Right lobe of liver (tissue), 6 donors: Measurements from ENCODE around the gene HSPA5. TPM values are rescaled to one million over a fixed set of nuclear protein-coding genes. Genes with fewer than 3 reads are reported as not detected.
A peak's percentile ranks its signal among the peaks of the same experiment; 100 is the strongest.

Experiments used
- ATAC-seq, 4 donors: fragments of 200-7000 bp; cut with Tn5 transposase; one replicate each; pipeline ENCODE4 v1.9.1; 2020; ENCODE audit warnings: mild to moderate bottlenecking in 4 of 4, moderate library complexity in 4 of 4
- DNase-seq, 3 donors: peaks; one replicate each; pipeline ENCODE4 v3.0.0-alpha.2; 2020
- H3K27ac ChIP-seq, 3 donors: fragments of 200-600 bp; one replicate each; pipeline ENCODE4 v1.8.0; 2022
- H3K27me3 ChIP-seq, 2 donors: fragments of 200-600 bp; one replicate each; pipeline ENCODE4 v1.8.0; 2022
- H3K36me3 ChIP-seq, 4 donors: fragments of 200-600 bp; sonication (generic) in 1 of 4; one replicate each; pipeline versions ENCODE4 v1.5.1 to v1.8.0; 2017 to 2022; ENCODE audit warnings: control low read depth in 1 of 4
- H3K4me1 ChIP-seq, 4 donors: fragments of 200-600 bp; sonication (generic) in 1 of 4; one replicate each; pipeline versions ENCODE4 v1.5.1 to v1.8.0; 2017 to 2022; ENCODE audit warnings: control low read depth in 1 of 4
- H3K4me3 ChIP-seq, 3 donors: fragments of 200-600 bp; one replicate each; pipeline ENCODE4 v1.8.0; 2022
- H3K9me3 ChIP-seq, 4 donors: fragments of 200-600 bp; sonication (generic) in 1 of 4; one replicate each; pipeline versions ENCODE4 v1.5.1 to v1.8.0; 2017 to 2022; ENCODE audit warnings: control low read depth in 1 of 4
- CTCF ChIP-seq, 4 donors: fragments of 200-600 bp in 3 of 4; fragments of 450-650 bp in 1 of 4; IDR thresholded peaks; one replicate each; pipeline versions ENCODE4 v1.5.1 to v1.8.0; 2016 to 2022; ENCODE audit warnings: antibody characterized with exemption in 4 of 4, mild to moderate bottlenecking in 2 of 4
- POLR2A ChIP-seq: fragments of 450-650 bp; IDR thresholded peaks from one replicate; pipeline ENCODE4 v1.6.1; 2017; ENCODE audit warnings: antibody characterized with exemption, mild to moderate bottlenecking
- WGBS: methylation state at CpG from one replicate; pipeline ENCODE4 v1.1.6; 2018; ENCODE audit warnings: low coverage, low lambda C conversion rate; ENCODE audit not compliant: insufficient coverage; ENCODE audit errors: missing lambda C conversion rate; 5-methylcytosine and 5-hydroxymethylcytosine counted together
- intact Hi-C, 2 donors: fragments of 100-400 bp; cut with DNase I; formaldehyde crosslinking; loops; one replicate each; pipeline versions ENCODE4 v1.11.2 to v1.14.1; 2022
- total RNA-seq, 6 experiments: library from RNA; depleted of rRNA in 2 of 6; stranded (reverse); fragments of >200 nt in 2 of 6; fragmentation: NEBNext Ultra II Directional in 3 of 6; extraction: Animal tissue kit (Norgen Biotek cat#: 25700) in 3 of 6; gene quantifications; one replicate each; pipeline versions ENCODE4 v1.1.0 to v1.2.4, GENCODE V29; 2016 to 2023
- donor health status: DM: no; HTN: yes; CAD: no.
- donor health status: DM: no; HTN: no; CAD: no.
- donor health status: DM: no; HTN: no; CAD: no.
- donor health status: DM: no; HTN: yes; CAD: no.
- donor health status: DM: no; HTN: yes; CAD: no.

Gene HSPA5
- total RNA-seq, 6 experiments from 2014 or later, result 240 to 359 (median 259) TPM

- Histone ChIP-seq H3K36me3 (peaks cover 0 to 35% (median 7%) of the 10 kb centered on the region in 4 donors), H3K9me3 (no peaks in the 10 kb centered on the region), H3K27ac (no peak overlapping the region), H3K27me3 (no peaks in the 10 kb centered on the region), H3K4me3 (no peak overlapping the region), H3K4me1 (peaks cover 0 to 8% (median 0%) of the 10 kb centered on the region in 4 donors)
- intact Hi-C loops, result no loop called here
- WGBS, result 100% methylated on average over 3 of the region's 3 CpGs
- no peak for TF ChIP-seq POLR2A
- TF ChIP-seq CTCF (IDR thresholded peaks at IDR 0.05), result no peak
- ATAC-seq (no peak), DNase-seq (no peak)
Observed at GRCh38 chr9:125218621-125219020, 22.5 kb downstream of the HSPA5 start.

GRCh38 chr9:125214186-125214585, 27.0 kb downstream of the HSPA5 start:
- WGBS, result 43% methylated on average over 3 of the region's 5 CpGs
- H3K4me3 ChIP-seq, result no peak overlapping the region
- no peaks in the 10 kb centered on the region for H3K9me3 ChIP-seq
- no peaks in the 10 kb centered on the region for H3K27me3 ChIP-seq
- no peak for TF ChIP-seq POLR2A
- no peak for TF ChIP-seq CTCF (IDR thresholded peaks at IDR 0.05)
- DNase-seq (no peak), ATAC-seq (peak in 2 of 4 donors; percentile 35 to 74)
- no peak overlapping the region for H3K27ac ChIP-seq
- H3K4me1 ChIP-seq, result peaks cover 0 to 13% (median 0%) of the 10 kb centered on the region in 4 donors
- peaks cover 0 to 18% (median 5%) of the 10 kb centered on the region in 4 donors for H3K36me3 ChIP-seq
- intact Hi-C loops, result no loop called here

- TF ChIP-seq CTCF (IDR thresholded peaks at IDR 0.05) (no peak), POLR2A (no peak)
- Histone ChIP-seq H3K27ac (no peak overlapping the region), H3K9me3 (no peaks in the 10 kb centered on the region), H3K27me3 (no peaks in the 10 kb centered on the region), H3K36me3 (peaks cover 0 to 45% (median 17%) of the 10 kb centered on the region in 4 donors), H3K4me3 (no peak overlapping the region), H3K4me1 (peaks cover 0 to 7% (median 0%) of the 10 kb centered on the region in 4 donors)
- DNase-seq (no peak), ATAC-seq (no peak)
- intact Hi-C loops, result no loop called here
- 100% methylated on average over 1 of the region's 3 CpGs for WGBS
Observed at GRCh38 chr9:125204477-125204876, 36.7 kb downstream of the HSPA5 start.

GRCh38 chr9:125202846-125203618, 38.1 kb downstream of the HSPA5 start:
- WGBS, result 92% methylated on average over 1 of the region's 1 CpG
- peaks cover 0 to 7% (median 0%) of the 10 kb centered on the region in 4 donors for H3K4me1 ChIP-seq

More at GRCh38 chr9:125202846-125203618, 38.1 kb downstream of the HSPA5 start:
- Histone ChIP-seq H3K4me3 (no peak overlapping the region), H3K27me3 (no peaks in the 10 kb centered on the region), H3K9me3 (no peaks in the 10 kb centered on the region), H3K36me3 (peaks cover 0 to 33% (median 14%) of the 10 kb centered on the region in 4 donors), H3K27ac (no peak overlapping the region)
- intact Hi-C loops, result no loop called here
- TF ChIP-seq POLR2A (no peak), CTCF (IDR thresholded peaks at IDR 0.05) (no peak)
- ATAC-seq (no peak), DNase-seq (no peak)
